GM19239 (cell line): ENCODE measurements around the gene RASGRP3.

Experiments
- DNase-seq: peaks from one replicate; pipeline ENCODE4 v3.0.0; 2011; ENCODE audit warnings: low spot score; ENCODE audit not compliant: insufficient read length
- FAIRE-seq: peaks from 2 replicates; lab custom pipeline; 2011; peaks lifted over from hg19 to GRCh38; lab: Jason Lieb, UNC

RASGRP3 gene

GRCh38 chr2:33489835-33490431 is 13.5 kb downstream of the RASGRP3 start:
- FAIRE-seq (peak; percentile 86), DNase-seq (no peak)

DNA sequence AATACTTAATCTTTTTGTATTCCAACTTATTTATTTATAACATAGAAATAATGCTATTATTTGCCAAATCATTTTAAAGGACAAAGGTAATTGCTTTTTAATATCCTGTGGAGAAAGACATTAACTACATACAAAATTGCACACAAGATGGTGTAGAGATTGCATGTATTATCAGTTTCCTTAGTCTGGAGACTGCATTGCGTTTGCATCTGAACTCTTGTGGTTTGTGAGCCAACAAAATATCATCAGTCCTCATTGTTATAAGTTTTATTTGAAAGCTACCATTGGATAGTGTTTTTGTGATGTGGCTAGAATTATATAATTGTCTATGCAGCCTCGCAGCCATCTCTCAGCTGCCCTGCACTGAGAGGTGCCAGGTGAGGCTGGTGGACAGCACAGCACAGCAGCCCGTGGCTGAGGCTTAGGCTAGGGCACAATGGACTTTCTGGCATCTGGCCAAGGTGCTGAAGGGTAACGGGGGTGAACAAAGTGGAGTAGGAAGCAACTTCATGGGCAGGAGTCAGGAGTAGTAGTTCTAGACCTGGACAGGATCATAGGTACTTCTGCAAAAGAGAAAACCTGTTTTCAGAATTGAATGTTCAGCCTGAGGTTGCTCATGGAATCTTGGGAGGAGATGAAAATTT is 15.1 kb downstream of the RASGRP3 start:
- FAIRE-seq = peak; percentile 79

DNA sequence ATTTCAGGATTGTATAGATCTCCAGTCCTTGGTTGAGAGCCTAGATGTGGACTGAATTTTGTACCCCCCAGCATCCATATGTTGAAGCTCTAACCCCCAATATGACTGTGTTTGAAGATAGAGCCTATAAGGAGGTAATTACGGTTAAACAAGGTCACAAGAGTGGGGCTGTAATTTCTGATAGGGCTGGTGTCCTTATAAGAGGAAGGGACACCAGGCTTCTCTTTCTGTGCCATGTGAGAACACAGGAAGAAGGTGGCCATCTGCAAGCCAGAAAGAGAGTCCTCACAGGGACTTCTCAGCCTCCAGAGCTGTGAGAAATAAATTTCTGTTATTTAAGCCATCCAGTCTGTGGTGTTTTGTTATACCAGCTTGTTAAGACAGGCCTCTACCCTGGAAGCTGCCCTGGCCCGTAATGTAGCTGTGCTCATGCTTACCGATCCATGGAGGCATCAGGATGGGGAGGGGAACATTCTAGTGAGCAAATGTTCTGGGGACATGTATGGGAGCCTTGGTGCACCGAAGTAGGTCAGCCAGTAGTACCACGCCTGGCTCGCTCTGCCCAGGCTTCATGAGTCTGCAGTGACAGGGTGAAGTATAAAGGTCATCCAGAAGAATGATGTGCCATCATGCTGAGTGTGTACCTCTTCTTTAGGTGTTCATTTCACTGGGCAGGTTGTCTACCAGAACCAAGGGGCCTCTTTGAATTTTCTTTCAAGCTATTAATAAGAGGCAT is 16.1 kb downstream of the RASGRP3 start:
- DNase-seq = no peak

More for the DNA sequence above, 15.1 kb downstream of the RASGRP3 start:
- no peak for DNase-seq

DNA sequence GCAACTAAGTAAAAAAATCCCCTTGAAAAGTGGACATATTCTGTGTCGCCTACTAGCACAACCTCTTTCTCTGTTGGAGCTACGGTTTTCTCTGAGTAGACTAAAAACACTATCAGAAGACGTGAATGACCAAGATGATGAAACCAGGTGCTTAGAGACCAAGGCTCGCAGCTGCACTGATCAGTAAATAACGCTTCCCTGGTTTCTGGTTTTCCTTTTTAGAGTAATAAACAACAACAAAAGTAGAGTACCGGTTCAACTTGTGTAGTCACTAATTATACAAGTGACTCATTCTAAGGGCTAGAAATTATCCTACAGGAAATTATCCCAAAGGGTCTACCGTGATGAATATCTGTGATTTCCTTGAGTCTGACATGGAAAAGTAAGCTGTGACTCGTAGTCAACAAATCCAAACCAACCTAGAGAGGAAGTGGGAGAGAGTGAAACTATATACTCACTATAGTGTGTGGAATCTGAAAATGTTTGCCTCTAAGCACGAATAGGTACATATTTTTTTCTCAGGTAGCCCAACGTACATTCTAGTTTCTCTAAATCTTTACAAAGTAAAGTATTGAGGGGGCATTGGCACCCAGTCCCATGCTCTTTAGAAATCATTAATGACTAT is 17.8 kb downstream of the RASGRP3 start:
- FAIRE-seq (peak; percentile 90), DNase-seq (no peak)

More for the DNA sequence above, 16.1 kb downstream of the RASGRP3 start:
- peak; percentile 33 for FAIRE-seq

GRCh38 chr2:33494877-33495641 is 18.6 kb downstream of the RASGRP3 start:
- DNase-seq (no peak), FAIRE-seq (no peak)

- no peak for DNase-seq
- no peak for FAIRE-seq
Observed at GRCh38 chr2:33495683-33496082, 19.2 kb downstream of the RASGRP3 start.

- peak; percentile 55 for FAIRE-seq
- DNase-seq = no peak
Observed at GRCh38 chr2:33496150-33496549, 19.7 kb downstream of the RASGRP3 start.

DNA sequence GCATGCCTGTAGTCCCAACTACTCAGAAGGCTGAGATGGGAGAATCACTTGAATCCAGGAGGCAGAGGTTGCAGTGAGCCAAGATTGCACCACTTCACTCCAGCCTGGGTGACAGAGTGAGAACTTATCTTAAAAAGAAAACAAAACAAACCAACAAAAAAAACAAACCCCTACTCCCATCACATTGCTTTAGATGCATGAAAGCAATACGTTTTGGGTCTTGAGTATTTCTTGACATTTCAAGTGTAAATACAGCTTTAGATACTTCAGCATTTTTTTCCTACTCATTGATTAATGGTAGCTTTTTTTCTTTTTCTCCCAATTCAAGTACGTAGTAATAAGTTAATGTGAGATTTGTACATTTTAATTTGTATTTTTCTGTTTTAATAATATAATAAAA is 20.3 kb downstream of the RASGRP3 start:
- DNase-seq = no peak
- no peak for FAIRE-seq

GRCh38 chr2:33497221-33497650 is 20.8 kb downstream of the RASGRP3 start:
- FAIRE-seq = peak; percentile 95
- no peak for DNase-seq

DNA sequence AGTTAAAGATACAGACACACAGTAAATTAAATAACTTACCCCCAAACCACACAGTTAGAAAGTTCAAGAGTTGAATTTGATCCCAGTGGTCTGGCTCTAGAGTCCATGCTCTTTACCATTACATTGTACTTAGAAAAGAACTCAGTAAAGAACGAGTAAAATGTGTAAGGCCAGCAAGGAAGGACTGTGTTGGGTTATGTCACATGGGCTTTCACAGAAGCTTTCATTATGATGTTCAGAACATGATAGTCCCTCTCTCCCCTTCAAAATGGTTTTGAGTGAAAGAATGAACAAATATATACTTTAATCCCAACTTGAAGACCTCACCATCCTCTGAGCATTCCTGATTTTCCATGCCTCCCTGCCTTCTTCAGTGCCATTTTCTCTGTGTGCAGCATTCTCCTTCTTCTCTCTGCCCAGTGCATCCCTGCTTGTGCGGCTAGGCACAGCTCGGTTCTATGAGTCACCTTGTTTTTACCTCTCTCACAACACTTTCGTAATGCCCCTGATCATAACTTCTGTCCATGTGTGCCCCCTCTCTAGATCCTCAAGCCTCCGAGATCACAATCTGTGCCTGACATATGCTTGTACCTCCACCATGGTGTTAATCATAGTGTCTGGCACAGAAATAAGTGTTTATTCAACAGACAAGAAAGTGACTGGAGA is 22.0 kb downstream of the RASGRP3 start:
- no peak for DNase-seq
- FAIRE-seq = peak; percentile 93

DNA sequence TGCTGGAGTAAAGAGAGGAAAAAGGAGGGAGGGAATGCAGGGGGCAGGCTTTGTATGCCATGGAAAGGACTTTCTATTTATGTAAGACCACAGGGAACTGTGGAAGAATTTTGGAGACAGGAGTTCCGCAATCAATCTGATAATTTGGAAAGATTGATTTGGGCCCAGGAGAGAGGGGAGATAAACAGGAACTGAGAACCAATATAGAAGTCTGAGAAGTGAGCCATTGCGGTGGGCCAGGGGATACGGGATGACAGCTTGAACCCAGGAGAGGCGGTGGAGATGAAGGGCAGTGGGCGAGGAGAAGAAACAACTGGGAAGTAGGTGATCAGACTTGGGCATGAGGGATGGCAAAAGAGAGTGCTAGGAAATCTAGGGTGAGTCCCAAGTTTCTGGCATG is 23.7 kb downstream of the RASGRP3 start:
- FAIRE-seq = no peak
- no peak for DNase-seq

DNA sequence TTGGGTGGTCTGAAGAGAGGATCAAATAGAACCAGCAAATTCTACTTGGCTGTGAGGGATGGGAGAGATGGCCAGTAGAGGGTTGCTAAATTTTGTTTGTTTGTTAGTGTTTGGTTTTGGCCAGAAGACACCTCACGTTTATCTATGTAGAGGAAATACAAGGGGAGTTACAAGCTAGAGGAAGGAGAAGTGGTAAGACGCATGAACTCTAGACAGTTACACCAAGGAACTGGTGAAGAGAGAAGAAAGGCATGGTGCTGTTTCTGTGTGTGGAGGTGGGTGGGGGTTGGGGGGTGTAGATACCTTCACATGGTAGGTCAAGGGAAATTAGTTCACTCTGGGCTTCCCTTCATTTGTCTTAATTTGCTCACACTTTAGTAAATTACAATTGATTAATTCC is 25.6 kb downstream of the RASGRP3 start:
- peak; percentile 66 for FAIRE-seq
- DNase-seq = no peak

GRCh38 chr2:33503002-33503401 is 26.6 kb downstream of the RASGRP3 start:
- FAIRE-seq (no peak), DNase-seq (no peak)

- DNase-seq (no peak), FAIRE-seq (no peak)
Observed at GRCh38 chr2:33505966-33506365, 29.5 kb downstream of the RASGRP3 start.

DNA sequence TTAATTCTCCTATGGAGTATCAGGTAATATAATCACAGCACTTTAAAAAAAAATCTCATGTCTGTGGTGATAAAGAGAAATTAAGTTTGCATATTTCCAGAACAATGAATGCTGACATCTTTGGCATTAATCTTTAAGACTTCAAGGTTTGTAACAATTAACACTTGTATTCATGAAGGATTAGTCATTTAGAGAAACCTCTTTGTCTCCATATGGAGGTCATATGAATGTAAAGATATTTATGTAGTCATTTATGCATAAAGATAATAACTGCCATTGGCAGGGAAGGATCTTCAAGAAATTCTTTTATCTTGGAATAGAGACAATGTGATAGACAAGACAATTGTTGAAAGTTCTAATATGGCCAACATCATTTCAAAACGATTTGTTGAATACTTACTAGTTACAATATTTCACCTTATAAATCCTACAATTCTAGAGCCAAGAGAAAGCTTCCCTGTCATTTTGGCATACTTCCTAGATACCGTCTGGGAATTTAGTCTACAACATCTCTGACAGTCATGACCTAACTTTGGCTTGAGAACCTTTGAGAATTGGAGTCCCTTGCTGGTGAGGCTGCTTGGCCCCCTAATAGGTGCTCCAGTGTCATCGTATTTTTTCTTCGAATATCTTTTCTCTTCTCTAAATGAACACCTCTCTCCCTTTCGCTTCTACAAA is 33.6 kb downstream of the RASGRP3 start:
- DNase-seq (no peak), FAIRE-seq (peak; percentile 83)

DNA sequence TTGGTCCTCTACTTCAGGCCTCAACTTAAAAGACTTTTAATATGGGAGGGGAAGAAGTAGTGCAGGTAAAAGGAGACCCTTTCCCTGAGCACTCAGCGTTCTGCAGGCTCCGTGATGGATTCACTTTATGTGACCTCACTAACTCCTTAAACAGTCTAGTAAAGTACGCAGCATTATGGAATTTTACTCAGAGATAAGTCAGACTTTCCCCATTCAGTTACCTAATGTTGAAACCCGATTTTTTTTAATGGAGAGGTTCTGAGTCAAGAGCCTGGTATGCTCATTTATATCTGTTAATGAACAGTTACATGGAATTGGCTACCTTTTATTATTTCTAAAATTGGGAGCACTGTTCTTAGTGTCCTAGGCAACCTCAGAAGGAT is 34.1 kb downstream of the RASGRP3 start:
- FAIRE-seq = peak; percentile 44

DNA sequence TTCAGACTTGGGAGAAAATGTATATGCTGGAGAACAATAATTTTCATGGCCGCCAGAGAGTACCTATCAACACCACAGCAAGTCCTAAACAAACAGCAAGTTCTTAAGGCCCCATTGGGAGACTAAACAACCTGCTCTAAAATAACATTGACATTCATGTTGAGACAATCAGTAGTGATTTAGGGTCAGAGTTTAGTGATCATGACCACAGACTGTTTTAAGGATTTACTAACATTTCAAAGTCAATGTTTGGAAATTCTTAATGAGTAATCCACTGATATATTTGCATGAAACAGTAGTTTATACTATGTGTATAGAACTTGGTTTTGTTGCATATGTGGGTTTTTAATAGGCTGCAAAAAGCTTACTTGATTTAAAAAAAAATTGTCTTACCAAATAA is 34.7 kb downstream of the RASGRP3 start:
- no peak for DNase-seq
- FAIRE-seq = peak; percentile 78

More for the DNA sequence above, 34.1 kb downstream of the RASGRP3 start:
- no peak for DNase-seq

- DNase-seq (no peak), FAIRE-seq (no peak)
Observed at GRCh38 chr2:33512112-33512511, 35.7 kb downstream of the RASGRP3 start.

- no peak for DNase-seq
- no peak for FAIRE-seq
Observed at GRCh38 chr2:33513480-33513879, 37.0 kb downstream of the RASGRP3 start.
